Measurements from ENCODE around the gene CCDC8. TPM values are rescaled to one million over a fixed set of nuclear protein-coding genes. Genes with fewer than 3 reads are reported as not detected.
"Not testable (repeated sequence)": the region's sequence is repeated elsewhere in the genome, so short reads cannot be mapped to it uniquely, and the experiment has no call there.

The CCDC8 gene
- polyA plus RNA-seq, 1 donor = 63.1 TPM

DNA sequence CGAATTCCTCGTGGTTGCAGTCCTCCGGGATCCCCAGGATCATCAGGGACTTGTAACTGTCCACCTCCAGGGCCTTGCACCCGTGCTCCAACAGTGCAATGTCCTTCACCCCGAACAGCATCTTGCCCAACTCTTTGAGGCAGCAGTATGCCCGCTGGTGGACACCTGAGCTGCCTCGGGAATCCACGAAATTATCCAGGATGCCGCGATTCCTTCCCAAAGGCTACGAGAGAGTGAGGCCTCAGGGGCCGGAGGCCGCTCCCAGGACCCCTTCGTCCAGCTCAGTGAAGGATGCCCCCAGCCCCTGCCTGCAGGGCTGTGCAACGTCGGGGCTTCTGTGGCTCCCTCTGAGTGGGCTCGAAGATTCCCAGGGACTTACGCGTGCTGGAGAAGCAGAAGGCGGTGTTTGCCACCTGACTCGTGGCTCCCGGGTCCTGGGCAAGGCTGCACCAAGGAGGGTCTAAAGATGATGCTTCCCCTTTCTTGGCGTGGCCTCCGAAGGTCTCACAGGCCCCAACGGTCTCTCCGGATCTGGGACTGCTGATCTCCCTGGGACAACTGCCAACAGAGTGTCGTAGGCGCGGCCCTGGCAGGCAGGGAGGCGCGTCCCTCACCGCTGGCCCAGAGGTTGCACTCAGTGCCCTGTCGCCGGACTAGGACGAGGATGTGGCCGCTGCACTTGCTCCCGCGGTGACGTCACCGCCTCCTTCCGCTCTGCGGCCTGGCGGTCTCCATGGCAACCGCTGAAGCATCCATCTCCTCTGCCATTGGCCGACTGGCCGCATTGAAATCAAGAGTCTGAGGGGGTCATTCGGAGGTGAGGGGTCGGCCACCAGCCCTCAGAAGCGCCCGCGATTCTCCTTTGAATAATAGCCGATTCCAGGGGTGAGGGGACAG, 15.1 kb upstream of the CCDC8 start, which contains the start of gene PNMA8C:
PNMA8C (minus strand) TSS at position 698 of the 897 bp plus-strand sequence; CDS start at position 121, 577 bp downstream.
- no peak for DNase-seq (ENCODE audit: low read depth)

DNA sequence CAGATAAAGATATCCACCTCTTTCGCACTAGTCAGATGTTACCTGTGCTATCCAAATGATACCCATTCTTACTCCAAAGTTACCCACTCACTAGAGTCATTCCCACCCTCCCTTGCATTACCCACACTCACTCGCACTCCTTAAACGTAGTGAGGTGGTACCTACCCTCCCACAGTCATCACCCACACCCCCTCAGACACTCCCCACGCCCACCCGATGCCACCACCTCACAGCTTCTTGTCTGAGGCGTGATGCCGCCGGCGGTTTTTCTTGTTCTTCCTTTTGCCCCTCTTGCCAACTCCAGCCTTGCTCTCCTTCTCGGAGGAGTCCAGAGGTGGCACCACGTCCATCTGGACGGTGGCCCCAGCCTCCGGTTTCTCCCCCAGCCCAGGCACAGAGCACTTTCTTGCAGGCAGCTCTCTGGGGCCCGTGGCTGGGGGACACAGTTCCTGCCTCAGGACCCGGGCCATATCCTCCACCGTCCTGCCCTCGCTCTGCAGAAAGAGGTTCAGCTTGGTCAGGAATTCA, 14.2 kb upstream of the CCDC8 start:
- no peak for DNase-seq (ENCODE audit: low read depth)

DNA sequence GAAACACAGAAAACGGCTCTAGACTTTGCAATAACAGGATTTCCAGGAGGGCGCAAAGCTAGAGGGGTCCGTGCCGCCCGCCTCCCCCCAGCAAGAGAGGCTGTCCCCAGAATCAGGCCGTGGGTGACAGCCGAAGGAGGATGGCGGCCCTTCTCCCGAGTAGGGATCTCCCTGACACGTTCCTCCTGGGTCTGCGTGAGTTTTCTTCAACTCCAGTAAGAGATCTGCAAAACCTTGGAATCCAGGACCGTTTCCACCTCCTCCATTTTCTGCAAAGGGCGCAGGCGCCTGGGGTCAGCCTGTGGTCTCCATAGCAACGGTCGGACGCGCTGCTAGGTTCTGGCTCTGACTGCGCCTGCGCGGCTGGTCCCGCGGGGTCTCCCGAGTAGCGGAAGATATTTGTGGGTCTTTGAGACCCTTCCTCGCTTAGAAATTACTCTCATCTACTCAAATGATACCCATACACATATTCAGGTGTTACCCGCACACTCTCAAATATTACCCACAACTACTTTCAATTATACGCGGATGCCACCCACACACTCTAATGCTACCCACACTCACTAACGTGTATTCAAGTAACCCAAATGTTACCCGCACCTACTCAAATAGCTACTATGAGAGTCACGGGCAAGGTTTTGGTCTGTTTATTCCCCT, 13.3 kb upstream of the CCDC8 start:
- no peak for DNase-seq (ENCODE audit: low read depth)

DNA sequence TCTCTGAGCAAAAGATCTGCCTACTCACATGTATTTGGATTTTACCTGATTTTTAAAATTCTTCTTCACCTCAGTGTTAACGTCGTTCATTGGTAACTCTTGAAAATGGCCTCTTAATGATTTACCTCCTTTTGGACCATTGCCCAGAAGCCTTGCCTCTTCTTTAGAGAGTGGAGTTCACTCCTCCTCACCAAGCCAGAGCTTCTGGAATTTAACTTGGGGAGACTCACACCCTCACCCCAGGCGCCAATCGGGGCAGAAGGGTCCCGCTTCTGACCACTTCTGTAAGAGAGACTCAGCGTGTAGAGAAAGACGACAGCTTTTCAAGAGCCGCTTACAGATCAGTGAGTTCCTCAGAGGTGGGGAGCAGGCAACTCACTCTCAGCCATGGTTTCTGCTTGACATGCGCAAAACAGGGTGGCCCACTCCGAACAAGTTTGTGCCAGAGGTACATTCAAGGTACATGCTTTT, 12.7 kb upstream of the CCDC8 start:
- no peak for DNase-seq (ENCODE audit: low read depth)

DNA sequence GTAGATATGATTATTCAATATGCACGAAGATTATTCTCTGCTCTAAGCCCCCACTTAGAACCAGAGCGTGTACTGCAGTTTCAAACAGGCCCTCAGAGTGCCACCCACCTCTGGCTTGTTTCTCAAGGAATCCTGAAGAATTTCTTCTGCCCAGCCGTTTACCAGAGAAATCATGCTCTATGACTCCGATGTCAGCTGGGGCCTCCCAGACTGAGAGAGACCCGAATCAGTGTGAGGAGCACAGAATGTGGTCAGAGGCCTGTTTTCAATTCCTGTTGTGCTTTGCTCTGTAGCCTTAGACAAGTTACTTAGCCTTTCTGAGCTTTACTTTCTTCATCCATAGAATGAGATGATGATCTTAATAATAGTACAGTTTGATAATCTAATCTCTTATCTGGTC, 9.8 kb upstream of the CCDC8 start:
- no peak for DNase-seq (ENCODE audit: low read depth)

DNA sequence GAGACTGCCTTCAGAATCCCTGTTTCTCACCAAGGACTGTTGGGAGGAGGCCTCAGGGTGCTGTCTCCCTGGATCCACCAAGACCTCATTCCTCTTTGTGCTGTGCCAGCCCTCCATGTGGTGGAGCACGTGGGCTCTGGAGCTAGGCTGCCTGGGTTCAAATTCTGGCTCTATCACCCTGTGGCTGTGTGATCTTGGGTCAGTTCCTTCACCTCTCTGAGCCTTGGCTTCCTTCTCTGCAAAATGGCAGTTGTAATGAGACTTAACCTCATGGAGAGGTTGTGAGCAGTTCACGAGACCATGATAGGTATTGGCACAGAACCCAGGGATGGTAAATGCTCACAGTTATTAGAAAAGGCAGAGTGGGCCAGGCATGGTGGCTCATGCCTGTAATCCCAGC, 9.0 kb upstream of the CCDC8 start:
- no peak for DNase-seq (ENCODE audit: low read depth)

DNA sequence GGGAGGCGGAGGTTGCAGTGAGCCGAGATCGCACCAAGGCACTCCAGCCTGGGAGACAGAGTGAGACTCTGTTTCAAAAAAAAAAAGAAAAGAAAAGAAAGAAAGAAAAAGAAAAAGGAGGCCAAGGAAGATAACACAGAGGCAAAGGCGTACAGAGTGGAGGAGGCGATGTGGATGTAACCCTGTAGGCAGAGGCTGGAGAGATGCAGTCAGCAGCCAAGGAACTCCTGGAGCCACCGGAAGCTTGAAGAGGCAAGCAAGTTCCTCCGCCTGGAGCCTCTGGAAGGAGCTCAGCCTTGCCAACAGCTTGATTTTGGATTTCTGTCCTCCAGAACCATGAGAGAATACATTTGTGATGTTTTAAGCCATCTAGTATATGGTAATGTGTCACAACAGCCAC, 6.7 kb upstream of the CCDC8 start:
- DNase-seq (ENCODE audit: low read depth) = no peak

DNA sequence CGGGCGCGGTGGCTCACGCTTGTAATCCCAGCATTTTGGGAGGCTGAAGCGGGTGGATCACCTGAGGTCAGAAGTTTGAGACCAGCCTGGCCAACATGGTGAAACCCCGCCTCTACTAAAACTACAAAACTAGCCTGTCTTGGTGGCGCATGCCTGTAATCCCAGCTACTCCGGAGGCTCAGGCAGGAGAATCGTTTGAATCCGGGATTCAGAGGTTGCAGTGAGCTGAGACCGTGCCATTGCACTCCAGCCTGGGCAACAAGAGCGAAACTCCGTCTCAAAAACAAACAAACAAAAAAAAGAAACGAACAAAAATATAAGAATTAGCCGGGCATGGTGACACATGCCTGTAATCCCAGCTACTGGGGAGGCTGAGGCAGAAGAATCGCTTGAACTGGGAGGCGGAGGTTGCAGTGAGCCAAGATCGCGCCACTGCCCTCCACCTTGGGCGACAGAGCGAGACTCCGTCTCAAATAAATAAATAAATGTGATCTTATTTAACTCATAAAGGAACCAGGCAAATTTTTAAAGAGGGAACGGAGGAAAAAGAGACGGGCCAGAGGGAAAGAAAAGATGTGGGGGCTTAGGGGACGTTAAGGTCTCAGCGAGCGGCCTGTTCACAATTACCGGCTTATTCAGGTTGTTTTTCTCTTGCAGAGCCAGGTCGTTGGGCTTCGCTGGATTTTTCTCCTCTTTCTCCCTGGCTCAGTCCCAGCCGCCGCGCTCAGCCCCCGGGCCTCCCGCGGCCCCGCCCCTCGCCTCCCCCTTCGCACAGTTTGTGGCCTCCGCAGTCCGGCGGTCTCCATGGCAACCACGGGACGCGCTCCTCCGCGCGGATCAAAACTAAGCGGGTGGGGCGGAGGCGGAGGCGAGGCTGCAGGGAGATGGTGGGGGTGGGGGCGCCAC, 2.7 kb upstream of the CCDC8 start:
- peak; percentile 74 for DNase-seq (ENCODE audit: low read depth)

DNA sequence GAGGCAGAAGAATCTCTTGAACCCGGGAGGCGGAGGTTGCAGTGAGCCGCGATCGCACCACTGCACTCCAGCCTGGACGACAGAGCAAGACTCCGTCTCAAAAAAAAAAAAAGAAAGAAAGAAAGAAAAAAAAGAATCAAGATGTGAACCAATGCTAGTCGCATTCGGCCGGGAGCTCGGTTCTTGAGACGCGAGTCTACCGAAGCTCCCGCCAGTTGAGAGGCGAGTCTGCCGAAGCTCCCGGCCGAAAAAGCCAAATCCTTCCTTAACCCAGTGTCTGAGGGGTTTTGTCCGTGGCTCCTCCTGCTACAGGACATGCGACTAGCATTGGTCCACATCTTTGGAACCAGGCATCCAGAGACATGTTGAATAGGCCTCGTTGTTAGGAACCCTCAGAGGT, 1.5 kb upstream of the CCDC8 start:
- not testable (repeated sequence) for DNase-seq (ENCODE audit: low read depth)

DNA sequence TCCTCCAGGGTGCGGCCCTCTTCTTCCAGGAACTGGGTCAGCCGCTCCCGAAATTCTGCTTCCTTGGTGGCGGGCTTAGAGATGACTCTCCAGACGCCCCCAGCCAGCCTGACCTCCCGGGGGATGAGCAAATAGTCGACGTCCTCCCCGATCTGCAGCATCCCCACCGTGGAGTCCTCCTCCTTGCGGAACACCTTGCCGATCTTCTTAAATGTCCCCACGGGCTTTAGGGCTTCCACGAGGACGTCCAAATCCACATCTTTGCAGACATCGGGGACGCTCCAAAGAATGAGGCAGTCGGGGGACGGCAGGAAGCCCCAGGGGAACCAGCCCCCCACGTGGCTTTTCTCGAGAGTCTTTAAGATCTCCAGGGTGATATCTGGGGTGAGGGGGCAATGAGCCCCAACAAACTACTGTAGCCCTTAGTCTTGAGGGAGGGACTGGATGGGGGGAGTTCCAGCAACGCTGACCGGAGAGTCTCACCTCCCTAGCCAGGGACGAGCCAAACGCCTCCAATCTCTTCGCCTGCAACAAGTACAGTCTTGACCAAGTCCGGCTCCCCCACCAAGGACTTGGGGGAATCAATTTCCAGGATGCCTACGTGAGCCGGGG, 608 bp downstream of the CCDC8 start:
- no peak for DNase-seq (ENCODE audit: low read depth)

DNA sequence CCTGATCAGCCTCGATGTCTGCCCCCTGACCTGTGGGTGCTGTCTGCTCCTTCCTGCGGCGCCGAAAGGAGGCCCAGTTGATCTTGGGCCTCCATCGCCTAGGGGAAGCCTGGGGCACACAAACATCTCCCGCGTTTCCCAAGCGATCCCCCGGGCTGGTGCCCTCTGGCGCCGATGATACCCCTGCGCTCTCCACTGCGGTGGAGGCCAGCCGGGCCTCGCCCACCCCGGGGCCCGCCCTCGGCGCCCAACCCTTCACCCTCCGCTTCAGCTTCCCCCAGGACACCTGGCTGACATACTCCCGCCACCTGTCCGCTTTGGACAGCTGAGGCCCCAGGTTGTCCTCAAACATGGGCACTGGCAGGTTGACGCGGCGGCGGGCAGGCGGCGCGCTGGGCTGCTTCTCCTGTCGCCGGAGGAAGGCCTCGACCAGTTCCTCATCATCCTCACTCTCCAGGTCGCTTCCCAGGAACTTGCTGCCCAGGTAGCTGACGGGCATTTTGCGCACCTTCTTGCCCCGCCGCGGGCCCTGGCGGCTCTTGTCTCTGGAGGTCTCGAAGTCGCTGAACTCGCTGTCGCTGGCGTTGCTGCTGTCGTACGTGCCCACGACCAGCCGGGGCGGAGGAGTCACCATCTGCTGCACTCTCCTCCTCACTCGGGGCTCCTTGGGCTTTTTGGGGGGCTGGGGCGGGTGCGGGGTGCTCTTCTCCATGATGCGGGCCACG, 1.3 kb downstream of the CCDC8 start:
- DNase-seq (ENCODE audit: low read depth) = no peak

DNA sequence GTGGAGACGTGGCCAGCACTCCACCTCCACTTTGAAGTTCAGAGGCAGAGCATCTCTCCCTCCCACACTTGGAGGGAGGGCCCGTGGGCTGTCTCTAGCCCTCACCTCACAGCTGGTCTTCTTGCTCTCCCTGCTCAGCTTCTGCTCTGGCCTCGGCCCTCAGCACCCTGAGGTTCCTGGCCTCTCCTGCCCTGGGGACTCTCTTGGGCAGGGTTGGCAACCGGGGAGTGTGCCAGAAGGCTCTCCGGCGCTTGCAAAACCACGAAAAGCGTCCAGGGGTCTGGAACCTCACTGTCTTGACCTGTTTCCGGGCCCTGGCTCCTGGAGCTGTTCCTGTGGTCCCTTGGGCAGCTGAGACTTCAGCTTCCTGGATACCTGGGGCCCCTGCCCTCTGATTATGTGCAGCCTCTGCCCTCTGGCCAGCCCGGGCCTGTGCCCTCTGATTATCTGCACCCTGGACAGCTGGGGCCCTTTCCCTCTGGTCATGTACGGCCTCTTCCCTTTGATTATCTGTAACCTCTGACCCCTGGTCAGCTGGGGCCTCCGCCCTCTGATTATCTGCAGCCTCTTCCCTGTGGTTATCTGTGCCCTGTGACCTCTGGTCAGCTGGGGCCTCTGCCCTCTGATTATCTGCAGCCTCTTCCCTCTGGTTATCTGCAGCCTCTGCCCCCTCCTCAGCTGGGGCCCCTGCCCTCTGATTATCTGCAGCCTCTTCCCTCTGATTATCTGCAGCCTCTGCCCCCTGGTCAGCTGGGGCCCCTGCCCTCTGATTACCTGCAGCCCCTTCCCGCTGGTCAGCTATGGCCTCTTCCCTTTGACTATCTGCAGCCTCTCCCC, 2.1 kb downstream of the CCDC8 start:
- no peak for DNase-seq (ENCODE audit: low read depth)

DNA sequence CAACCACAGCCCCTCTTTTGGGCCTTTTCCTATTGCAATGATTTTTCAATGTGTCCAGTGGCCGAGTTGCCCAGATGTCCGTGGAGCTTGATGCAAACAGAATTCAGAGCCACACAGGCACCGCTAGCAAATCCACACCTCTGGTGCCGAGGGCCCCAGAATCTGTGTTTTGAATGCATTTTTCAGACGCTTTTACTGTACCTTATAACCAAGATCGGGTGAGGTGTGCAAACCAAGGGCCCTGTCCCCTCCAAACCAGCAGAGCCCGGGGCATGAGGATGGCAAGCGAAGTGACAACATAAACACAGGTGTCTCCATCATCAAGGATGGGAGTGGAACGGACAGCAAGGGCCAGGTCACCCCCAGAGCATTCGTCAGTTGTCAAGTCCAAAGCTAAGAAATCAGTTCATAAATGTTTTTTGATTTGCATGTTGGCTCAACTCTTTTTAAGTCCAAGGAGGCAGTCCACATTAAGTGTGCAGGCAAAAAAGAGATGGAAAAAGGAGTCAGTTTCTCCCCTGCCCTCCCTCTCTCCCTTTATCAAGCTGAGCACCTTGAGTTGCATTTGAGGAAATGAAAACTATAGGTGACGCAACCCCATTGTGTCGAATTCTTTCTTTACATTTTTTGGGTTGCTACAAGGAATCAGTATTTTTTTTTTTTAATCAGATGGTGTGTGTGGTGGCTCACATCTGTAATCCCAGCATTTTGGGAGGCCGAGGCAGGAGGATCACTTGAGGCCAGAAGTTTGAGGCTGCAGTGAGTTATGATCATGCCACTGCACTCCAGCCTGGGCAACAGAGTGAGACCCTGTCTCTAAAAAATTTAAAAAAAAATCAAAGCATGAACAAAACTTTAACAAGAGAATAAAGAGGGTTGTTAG, 2.9 kb downstream of the CCDC8 start:
- no peak for DNase-seq (ENCODE audit: low read depth)

DNA sequence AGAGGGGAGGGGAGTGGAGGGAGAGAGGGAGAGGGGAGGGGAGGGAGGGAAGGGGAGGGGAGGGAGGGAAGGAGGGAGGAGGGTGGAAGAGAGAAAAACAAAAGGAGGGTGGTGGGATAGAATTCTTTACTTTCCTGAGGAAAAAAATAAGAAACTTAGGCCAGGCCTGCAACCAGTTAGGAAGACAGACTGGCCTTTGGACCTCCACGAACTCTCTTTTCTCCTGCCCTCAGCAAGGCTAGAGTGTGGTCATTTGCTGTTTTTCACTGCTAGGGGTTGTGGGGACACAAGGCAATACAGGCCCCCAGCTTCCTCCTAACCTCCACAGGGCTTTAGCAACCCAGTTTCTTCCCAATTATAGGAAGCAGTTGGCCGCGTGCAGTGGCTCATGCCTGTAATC, 4.2 kb downstream of the CCDC8 start:
- DNase-seq (ENCODE audit: low read depth) = no peak

DNA sequence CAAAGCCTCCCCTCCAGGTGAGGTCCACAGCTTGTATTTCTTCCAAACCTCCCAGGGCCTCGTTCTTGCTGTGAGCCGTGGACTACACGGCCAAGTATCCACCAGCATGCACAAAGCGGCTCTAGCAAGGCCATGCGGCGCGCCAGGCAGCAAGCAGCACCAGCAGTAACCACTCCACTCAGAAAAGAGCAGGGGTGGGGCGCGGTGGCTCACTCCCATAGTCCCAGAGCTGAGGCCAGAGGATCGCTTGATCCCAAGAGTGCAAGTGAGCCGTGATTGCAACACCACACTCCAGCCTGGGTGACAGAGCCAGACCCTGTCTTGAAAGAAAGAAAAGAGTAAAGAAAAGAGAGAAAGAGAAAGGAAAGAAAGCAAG, 4.7 kb downstream of the CCDC8 start:
- no peak for DNase-seq (ENCODE audit: low read depth)

DNA sequence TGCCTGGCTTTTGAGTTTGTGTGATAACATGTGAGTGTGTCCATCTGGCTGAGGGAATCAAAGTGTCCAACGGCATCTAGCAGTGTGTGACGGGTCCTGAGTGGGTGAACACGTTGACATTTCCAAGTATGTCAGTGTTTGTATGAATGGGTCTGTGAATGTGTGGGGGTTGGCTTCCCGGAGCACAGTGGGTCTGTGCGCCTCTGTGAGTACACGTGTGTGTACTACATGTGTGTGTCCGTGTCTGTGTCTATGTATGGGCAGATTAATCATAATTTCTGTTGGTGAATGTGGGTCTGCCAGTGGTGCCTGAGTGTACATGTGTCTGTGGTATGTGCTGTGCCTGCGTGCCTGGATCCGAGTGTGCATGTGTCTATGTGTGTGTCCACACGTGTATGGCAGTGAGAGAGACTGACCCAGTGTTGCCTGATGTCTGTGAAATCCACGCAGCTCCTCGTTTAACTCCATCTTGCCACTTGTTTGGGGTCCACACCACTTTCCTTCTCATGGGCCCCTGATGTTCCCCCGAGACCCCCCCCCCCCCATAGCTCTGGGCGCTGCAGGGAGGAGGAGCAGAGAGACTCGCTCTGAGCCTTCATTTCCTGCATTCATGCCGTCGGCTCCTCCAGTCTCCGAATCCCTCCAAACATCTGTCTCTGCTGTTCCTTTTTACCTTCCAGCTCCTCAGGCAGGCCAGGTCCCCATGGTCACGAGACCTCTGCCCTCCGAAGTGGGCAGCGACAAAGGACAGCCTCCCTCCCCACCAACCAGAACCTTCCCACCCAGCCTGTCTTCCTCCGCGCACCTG, 5.3 kb downstream of the CCDC8 start:
- no peak for DNase-seq (ENCODE audit: low read depth)

DNA sequence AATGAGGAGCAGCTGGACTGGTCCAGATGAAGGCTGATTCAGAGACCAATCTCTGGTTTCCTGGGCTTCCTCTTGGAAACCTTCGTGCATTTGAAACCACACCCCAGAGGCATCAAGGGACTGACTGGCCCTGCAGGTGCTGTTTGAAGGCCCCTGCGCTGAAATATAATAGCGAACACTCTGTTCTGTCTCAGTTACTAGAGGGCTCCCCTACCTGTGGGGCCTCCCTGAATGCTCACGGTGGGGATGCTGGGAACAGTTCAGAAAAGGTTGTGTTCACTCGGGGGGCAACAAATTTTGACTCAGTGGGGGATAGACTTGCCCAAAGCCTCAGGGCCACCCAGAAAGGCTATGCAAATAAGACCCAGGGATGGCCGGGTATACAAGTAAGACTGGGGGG, 6.4 kb downstream of the CCDC8 start:
- DNase-seq (ENCODE audit: low read depth) = no peak

Measured in forelimb muscle (tissue), 1 donor.